Right lobe of liver (tissue), 4 donors: ENCODE measurements around the gene APCDD1.

Experiments
- CTCF ChIP-seq, 4 donors: fragments of 200-600 bp in 3 of 4; fragments of 450-650 bp in 1 of 4; IDR thresholded peaks; one replicate each; pipeline versions ENCODE4 v1.5.1 to v1.8.0; 2016 to 2022; ENCODE audit warnings: antibody characterized with exemption in 4 of 4, mild to moderate bottlenecking in 2 of 4
- POLR2A ChIP-seq: fragments of 450-650 bp; IDR thresholded peaks from one replicate; pipeline ENCODE4 v1.6.1; 2017; ENCODE audit warnings: antibody characterized with exemption, mild to moderate bottlenecking
- donor health status: DM: no; HTN: no; CAD: no.
- donor health status: DM: no; HTN: no; CAD: no.
- donor health status: DM: no; HTN: yes; CAD: no.

GRCh38 chr18:10422731-10423130, 31.7 kb upstream of the APCDD1 start:
- TF ChIP-seq CTCF (IDR thresholded peaks at IDR 0.05) (no peak), POLR2A (no peak)
